SH-SY5Y (cell line): Measurements from ENCODE around the gene GALM.

Experiments
- GATA2 ChIP-seq: IDR thresholded peaks from 2 replicates; pipeline ENCODE4 v1.6.1; 2011; ENCODE audit warnings: mild to moderate bottlenecking, low read depth, low read length
- GATA3 ChIP-seq: IDR thresholded peaks from 2 replicates; pipeline ENCODE4 v1.6.1; 2011; ENCODE audit warnings: low read depth, mild to moderate bottlenecking, low read length, moderate library complexity

DNA sequence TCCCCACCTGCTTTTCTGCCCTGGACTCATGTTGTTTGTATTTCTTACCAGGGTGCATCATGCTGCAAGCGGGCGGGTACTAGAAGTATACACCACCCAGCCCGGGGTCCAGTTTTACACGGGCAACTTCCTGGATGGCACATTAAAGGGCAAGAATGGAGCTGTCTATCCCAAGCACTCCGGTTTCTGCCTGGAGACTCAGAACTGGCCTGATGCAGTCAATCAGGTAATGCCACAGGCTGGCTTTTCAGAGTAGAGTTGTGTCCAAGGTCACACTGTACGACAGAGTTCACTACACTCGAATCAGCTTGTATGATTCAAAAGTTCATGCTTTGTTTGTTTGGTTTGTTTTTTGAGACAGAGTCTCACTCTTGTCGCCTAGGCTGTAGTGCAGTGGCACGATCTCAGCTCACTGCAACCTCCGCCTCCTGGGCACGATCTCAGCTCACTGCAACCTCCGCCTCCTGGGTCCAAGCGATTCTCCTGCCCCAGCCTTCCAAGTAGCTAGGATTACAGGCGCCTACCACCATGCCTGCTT, 65.8 kb downstream of the GALM start:
- TF ChIP-seq GATA3 (no peak), GATA2 (no peak)
